GM10248 (cell line): Measurements from ENCODE around the gene MUC20.
"Not testable (repeated sequence)": the region's sequence is repeated elsewhere in the genome, so short reads cannot be mapped to it uniquely, and the experiment has no call there.

Experiments used
- CTCF ChIA-PET: fragments of 300-600 bp; sonication (Branson Sonifier 250); formaldehyde crosslinking; extraction: SDS; loops from one replicate; lab custom pipeline; 2021; ENCODE audit warnings: antibody characterized with exemption; lab: Yijun Ruan, JAX
- POLR2A ChIA-PET: fragments of 350-650 bp; sonication (Branson Sonifier 250); formaldehyde crosslinking; extraction: SDS; loops from one replicate; lab custom pipeline; 2020; ENCODE audit warnings: antibody characterized with exemption; lab: Yijun Ruan, JAX
- DNase-seq: peaks from one replicate; pipeline ENCODE4 v3.0.0; 2012; ENCODE audit errors: extremely low spot score
- TF ChIP-seq, protein P1 (sequence below): IDR thresholded peaks from 2 replicates; pipeline ENCODE4 v1.5.1; 2012; ENCODE audit warnings: mild to moderate bottlenecking, low read depth; ENCODE audit errors: extremely low read depth, missing control alignments, control extremely low read depth

MUC20 gene

GRCh38 chr3:195690951-195691350 is 29.8 kb upstream of the MUC20 start:
- ChIA-PET CTCF (no interaction called here), POLR2A (no interaction called here)
- DNase-seq = no peak
- TF ChIP-seq, protein P1, sequence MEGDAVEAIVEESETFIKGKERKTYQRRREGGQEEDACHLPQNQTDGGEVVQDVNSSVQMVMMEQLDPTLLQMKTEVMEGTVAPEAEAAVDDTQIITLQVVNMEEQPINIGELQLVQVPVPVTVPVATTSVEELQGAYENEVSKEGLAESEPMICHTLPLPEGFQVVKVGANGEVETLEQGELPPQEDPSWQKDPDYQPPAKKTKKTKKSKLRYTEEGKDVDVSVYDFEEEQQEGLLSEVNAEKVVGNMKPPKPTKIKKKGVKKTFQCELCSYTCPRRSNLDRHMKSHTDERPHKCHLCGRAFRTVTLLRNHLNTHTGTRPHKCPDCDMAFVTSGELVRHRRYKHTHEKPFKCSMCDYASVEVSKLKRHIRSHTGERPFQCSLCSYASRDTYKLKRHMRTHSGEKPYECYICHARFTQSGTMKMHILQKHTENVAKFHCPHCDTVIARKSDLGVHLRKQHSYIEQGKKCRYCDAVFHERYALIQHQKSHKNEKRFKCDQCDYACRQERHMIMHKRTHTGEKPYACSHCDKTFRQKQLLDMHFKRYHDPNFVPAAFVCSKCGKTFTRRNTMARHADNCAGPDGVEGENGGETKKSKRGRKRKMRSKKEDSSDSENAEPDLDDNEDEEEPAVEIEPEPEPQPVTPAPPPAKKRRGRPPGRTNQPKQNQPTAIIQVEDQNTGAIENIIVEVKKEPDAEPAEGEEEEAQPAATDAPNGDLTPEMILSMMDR = no peak

DNA sequence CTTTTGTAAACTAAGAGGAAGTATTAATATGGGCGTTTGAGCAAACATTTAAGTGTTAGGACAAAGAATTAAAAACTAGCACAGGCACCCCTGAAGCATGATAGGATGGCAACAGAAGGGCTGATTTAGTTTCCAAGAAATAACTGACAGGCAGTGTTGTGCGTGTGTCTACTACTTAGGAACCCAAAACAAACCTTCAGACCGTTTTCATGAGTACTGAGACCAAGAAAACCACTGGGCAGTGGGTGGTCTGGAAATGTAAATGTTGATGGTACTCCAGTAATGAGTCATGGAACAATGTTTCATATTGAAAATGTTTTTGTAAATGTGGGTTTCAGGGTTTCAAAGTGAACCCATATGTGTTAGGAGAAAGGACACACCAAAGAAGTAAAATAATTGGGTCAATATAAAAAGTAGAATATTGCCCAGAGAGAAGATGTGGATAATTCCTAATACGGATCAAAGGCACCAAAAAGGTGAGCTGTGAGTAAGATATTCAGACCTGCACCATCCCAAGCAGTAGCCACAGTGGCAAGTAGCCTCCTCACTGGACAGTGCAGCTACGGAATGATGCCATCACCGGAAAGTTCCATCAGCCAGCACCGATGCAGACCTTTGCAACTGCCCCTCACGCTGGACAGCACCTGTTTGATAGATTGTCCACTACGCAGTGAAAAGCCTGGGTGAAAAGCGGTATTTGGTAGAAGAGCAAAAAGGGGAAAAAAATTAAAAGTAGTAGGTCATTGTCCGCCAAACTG is 29.0 kb upstream of the MUC20 start:
- POLR2A ChIA-PET, DNase-seq: not testable (repeated sequence)
- CTCF ChIA-PET = interaction anchor here (0.9 kb wide), 1 partner anchor 12 kb away, joined by 5 read pairs; no protein-coding TSS in a partner anchor

DNA sequence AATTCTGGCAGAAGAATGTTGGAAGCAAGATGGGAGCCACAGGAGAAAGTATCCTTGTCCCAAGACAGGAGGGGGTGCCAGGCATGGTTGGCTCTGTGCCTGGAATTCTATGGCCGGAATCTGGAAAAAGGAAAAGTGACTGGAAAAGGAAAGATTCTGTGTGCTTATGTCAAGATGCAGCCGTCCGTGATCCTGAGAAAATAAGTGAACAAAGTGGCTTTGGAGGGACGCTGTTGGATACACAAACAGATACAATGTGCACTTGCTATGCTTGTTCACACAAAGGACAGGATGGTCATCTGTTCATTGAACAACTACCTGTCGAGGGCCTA is 28.5 kb upstream of the MUC20 start:
- ChIA-PET POLR2A (no interaction called here), CTCF (interaction anchor here (0.9 kb wide), 1 partner anchor 12 kb away, joined by 5 read pairs; no protein-coding TSS in a partner anchor)
- TF ChIP-seq, protein P1 = no peak
- no peak for DNase-seq

GRCh38 chr3:195692781-195693427 is 27.9 kb upstream of the MUC20 start:
- TF ChIP-seq, protein P1 = no peak
- DNase-seq = no peak
- POLR2A ChIA-PET = interaction anchor here (0.6 kb wide), 1 partner anchor 440 kb away, joined by 4 read pairs; no protein-coding TSS in a partner anchor
- CTCF ChIA-PET = interaction anchor here (0.9 kb wide), 1 partner anchor 11 kb away, joined by 5 read pairs; no protein-coding TSS in a partner anchor

GRCh38 chr3:195693428-195694216 is 27.2 kb upstream of the MUC20 start:
- POLR2A ChIA-PET = interaction anchor here (0.6 kb wide), 1 partner anchor 441 kb away, joined by 4 read pairs; no protein-coding TSS in a partner anchor

DNA sequence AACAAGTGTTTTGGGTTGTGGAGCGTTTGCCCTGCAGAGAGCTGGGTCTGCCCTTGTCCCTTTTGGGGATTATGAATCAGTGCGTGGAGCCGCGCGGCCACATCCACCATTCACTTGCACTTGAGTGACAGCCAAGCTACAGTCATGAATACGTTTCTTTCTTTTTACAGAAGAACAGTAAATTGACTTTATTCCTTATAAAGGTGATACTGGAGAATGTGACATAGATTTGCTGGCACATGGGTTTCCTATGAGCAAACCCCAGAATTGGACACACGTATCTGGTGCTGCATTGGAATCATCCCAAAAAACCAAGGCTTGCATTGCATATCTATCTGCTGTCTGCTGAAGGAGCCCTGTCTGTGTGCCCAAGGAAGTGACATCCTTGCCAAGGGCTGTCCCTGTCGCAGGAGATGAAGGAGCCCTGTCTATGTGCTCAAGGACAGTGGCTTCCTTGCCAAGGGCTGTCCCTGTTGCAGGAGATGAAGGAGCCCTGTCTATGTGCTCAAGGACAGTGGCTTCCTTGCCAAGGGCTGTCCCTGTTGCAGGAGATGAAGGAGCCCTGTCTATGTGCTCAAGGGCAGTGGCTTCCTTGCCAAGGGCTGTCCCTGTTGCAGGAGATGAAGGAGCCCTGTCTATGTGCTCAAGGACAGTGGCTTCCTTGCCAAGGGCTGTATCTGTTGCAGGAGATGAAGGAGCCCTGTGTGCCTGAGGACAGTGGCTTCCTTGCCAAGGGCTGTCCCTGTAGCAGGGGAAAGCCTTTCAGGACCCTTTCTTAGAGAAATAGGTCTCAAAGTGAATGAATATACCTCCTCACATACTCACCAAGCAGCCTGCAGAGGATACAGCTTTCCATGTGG is 26.3 kb upstream of the MUC20 start:
- DNase-seq, POLR2A ChIA-PET, CTCF ChIA-PET: not testable (repeated sequence)

More at GRCh38 chr3:195693428-195694216, 27.2 kb upstream of the MUC20 start:
- TF ChIP-seq, protein P1 = no peak
- DNase-seq = no peak
- CTCF ChIA-PET = no interaction called here
